Adrenal gland (tissue), 5 donors: ENCODE results near the gene RASSF6.
"Not testable (repeated sequence)": the region's sequence is repeated elsewhere in the genome, so short reads cannot be mapped to it uniquely, and the experiment has no call there.

Source experiments
- POLR2A ChIP-seq, 2 donors: fragments of 450-650 bp; IDR thresholded peaks; one replicate each; pipeline ENCODE4 v1.6.1; 2017; ENCODE audit warnings: antibody characterized with exemption in 2 of 2, mild to moderate bottlenecking in 2 of 2, moderate library complexity in 1 of 2
- TF ChIP-seq, protein P1 (sequence below), 6 experiments: fragments of 450-650 bp in 4 of 6; fragments of 200-600 bp in 2 of 6; sonication (generic) in 1 of 6; IDR thresholded peaks; 1 replicate in 5 of 6; 2 replicates in 1 of 6; pipeline versions ENCODE4 v1.5.1 to v1.8.0; 2016 to 2021; ENCODE audit warnings: antibody characterized with exemption in 6 of 6, mild to moderate bottlenecking in 2 of 6, moderate library complexity in 1 of 6
- donor health status: DM: no; HTN: no; CAD: no.

- TF ChIP-seq, protein P1, sequence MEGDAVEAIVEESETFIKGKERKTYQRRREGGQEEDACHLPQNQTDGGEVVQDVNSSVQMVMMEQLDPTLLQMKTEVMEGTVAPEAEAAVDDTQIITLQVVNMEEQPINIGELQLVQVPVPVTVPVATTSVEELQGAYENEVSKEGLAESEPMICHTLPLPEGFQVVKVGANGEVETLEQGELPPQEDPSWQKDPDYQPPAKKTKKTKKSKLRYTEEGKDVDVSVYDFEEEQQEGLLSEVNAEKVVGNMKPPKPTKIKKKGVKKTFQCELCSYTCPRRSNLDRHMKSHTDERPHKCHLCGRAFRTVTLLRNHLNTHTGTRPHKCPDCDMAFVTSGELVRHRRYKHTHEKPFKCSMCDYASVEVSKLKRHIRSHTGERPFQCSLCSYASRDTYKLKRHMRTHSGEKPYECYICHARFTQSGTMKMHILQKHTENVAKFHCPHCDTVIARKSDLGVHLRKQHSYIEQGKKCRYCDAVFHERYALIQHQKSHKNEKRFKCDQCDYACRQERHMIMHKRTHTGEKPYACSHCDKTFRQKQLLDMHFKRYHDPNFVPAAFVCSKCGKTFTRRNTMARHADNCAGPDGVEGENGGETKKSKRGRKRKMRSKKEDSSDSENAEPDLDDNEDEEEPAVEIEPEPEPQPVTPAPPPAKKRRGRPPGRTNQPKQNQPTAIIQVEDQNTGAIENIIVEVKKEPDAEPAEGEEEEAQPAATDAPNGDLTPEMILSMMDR (IDR thresholded peaks at IDR 0.05), result not testable (repeated sequence)
- not testable (repeated sequence) for TF ChIP-seq POLR2A (IDR thresholded peaks at IDR 0.05)
Observed at GRCh38 chr4:73665924-73666323, 45.7 kb upstream of the RASSF6 start.
